Measurements from ENCODE around the gene ACP3.

- TF ChIP-seq POLR2A (IDR thresholded peaks at IDR 0.05) = peak in 1 of 2 donors; percentile 19
- TF ChIP-seq, protein P1, sequence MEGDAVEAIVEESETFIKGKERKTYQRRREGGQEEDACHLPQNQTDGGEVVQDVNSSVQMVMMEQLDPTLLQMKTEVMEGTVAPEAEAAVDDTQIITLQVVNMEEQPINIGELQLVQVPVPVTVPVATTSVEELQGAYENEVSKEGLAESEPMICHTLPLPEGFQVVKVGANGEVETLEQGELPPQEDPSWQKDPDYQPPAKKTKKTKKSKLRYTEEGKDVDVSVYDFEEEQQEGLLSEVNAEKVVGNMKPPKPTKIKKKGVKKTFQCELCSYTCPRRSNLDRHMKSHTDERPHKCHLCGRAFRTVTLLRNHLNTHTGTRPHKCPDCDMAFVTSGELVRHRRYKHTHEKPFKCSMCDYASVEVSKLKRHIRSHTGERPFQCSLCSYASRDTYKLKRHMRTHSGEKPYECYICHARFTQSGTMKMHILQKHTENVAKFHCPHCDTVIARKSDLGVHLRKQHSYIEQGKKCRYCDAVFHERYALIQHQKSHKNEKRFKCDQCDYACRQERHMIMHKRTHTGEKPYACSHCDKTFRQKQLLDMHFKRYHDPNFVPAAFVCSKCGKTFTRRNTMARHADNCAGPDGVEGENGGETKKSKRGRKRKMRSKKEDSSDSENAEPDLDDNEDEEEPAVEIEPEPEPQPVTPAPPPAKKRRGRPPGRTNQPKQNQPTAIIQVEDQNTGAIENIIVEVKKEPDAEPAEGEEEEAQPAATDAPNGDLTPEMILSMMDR (IDR thresholded peaks at IDR 0.05) = no peak
These were observed 7.9 kb downstream of the ACP3 start for GRCh38 chr3:132325103-132325606.

Data from thyroid gland (tissue), 4 donors.